Progenitor cell of endocrine pancreas (in vitro differentiated cells): ENCODE measurements around the gene CTSD. TPM values are rescaled to one million over a fixed set of nuclear protein-coding genes. Genes with fewer than 3 reads are reported as not detected.

ENCODE experiments used
- DNase-seq: peaks from one replicate; pipeline ENCODE4 v3.0.0; 2021; ENCODE audit warnings: low spot score; ENCODE audit not compliant: unreplicated experiment
- H3K27ac Mint-ChIP-seq: 2 replicates; pipeline ENCODE4 v1.8.0; 2021; ENCODE audit warnings: mild to moderate bottlenecking, moderate library complexity, mixed read lengths
- H3K27me3 Mint-ChIP-seq: 2 replicates; pipeline ENCODE4 v1.8.0; 2021; ENCODE audit warnings: mixed read lengths
- H3K36me3 Mint-ChIP-seq: 2 replicates; pipeline ENCODE4 v1.8.0; 2022; ENCODE audit warnings: mixed read lengths; ENCODE audit not compliant: insufficient read depth
- H3K4me1 Mint-ChIP-seq: 2 replicates; pipeline ENCODE4 v1.8.0; 2021; ENCODE audit warnings: low read depth, mixed read lengths
- H3K4me3 Mint-ChIP-seq: 2 replicates; pipeline ENCODE4 v1.8.0; 2021; ENCODE audit warnings: low read depth, mild to moderate bottlenecking, moderate library complexity, mixed read lengths
- H3K9me3 Mint-ChIP-seq: 2 replicates; pipeline ENCODE4 v1.8.0; 2021; ENCODE audit warnings: low read depth, mixed read lengths
- total RNA-seq: library from RNA; stranded (reverse); gene quantifications from 2 replicates; pipeline ENCODE4 v1.2.1, GENCODE V29; 2021
- TF ChIP-seq, protein P1 (sequence below): fragments of 200-600 bp; sonication (generic); IDR thresholded peaks from one replicate; pipeline ENCODE4 v1.5.0; 2021; ENCODE audit warnings: antibody characterized with exemption, mild to moderate bottlenecking; ENCODE audit not compliant: unreplicated experiment

Gene CTSD
- total RNA-seq, 1 donor from 2014 or later = 158 TPM

DNA sequence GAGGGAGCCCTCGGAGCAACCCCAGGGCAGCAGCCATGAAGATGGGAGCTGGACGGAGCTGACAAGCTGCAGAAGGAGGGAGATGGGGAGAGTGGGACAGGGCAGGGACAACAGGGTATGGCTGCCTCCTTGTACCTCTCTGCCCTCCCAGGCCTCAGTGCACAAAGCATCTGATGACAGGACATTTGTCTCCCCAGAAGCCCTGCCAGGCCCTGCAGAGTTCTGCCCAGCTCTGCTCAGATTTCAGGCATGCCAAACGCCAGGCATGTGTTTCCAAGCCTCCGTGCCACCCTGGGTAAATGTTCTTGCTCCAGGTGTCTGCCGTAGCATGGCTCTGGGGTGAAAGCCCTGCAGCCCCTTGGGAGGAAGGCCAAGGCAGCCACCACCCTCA, 12.2 kb downstream of the CTSD start:
- Mint-ChIP-seq H3K27me3 (peaks cover 25% of the 10 kb centered on the region), H3K9me3 (no peaks in the 10 kb centered on the region), H3K36me3 (no peaks in the 10 kb centered on the region), H3K27ac (no peak overlapping the region), H3K4me1 (peaks cover 9% of the 10 kb centered on the region), H3K4me3 (no peak overlapping the region)
- DNase-seq = no peak
- TF ChIP-seq, protein P1, sequence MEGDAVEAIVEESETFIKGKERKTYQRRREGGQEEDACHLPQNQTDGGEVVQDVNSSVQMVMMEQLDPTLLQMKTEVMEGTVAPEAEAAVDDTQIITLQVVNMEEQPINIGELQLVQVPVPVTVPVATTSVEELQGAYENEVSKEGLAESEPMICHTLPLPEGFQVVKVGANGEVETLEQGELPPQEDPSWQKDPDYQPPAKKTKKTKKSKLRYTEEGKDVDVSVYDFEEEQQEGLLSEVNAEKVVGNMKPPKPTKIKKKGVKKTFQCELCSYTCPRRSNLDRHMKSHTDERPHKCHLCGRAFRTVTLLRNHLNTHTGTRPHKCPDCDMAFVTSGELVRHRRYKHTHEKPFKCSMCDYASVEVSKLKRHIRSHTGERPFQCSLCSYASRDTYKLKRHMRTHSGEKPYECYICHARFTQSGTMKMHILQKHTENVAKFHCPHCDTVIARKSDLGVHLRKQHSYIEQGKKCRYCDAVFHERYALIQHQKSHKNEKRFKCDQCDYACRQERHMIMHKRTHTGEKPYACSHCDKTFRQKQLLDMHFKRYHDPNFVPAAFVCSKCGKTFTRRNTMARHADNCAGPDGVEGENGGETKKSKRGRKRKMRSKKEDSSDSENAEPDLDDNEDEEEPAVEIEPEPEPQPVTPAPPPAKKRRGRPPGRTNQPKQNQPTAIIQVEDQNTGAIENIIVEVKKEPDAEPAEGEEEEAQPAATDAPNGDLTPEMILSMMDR = no peak

DNA sequence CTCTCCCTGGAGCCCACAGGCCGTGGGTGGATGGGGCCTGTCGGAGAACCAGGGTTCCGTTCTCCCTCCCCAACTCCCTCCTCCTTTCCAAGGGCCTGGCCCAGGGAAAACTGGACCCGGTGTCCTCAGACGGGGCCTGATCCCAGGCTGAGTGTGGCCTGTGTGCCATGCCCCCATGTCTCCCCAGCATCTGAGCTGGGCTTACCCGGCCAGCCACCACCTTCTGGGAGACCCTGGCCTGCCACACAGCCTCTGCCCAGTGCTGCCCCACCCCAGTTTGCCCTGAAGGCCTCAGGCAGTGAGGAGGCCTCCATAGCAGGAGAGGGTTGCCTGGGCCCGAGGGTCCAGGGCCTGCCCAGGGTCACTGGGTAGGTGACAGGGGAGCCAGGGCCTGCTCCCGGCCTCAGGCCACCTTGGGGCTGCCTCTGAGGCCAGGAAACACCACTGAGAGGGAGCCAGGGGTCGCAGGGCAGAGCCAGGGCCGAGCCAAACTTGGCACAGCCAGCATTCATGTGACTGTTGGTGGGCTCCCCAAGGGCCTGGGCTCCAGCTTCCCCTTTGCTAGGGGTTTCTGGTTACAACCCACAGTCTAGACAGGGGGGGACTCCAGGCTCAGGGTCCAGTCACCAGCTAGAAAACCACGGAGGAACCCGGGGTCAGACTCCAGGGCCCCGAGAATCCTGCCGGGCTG, 12.7 kb downstream of the CTSD start:
- H3K4me3 Mint-ChIP-seq = no peak overlapping the region
- H3K27ac Mint-ChIP-seq = no peak overlapping the region
- TF ChIP-seq, protein P1 = no peak
- peaks cover 3% of the 10 kb centered on the region for H3K9me3 Mint-ChIP-seq
- peaks cover 29% of the 10 kb centered on the region for H3K27me3 Mint-ChIP-seq
- H3K36me3 Mint-ChIP-seq = no peaks in the 10 kb centered on the region
- DNase-seq = no peak
- H3K4me1 Mint-ChIP-seq = peaks cover 9% of the 10 kb centered on the region

DNA sequence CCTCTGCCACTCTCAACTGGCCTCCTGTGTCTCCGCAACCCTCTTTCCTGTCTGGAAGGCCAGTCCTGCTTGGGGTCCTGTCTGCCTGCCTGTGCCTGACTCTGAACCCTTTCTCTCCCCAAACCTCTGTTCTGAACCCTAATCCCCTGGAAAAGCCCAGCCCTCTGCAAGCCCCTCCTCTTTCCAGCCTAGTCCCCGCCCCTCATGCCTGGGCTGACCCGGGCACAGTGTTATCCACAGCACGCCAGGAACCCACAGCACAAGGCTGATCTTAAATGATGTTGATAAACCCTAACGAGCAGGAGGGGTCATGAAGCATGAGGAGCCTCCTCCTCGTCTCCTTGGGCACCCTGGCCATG, 13.3 kb downstream of the CTSD start, which contains the start of gene IFITM10:
TSS of gene IFITM10 (minus strand) at position 115 of the 359 bp plus-strand sequence. CDS start 153 bp downstream, outside the sequence.
- Mint-ChIP-seq H3K36me3 (no peaks in the 10 kb centered on the region), H3K9me3 (peaks cover 4% of the 10 kb centered on the region), H3K27me3 (peaks cover 33% of the 10 kb centered on the region), H3K4me1 (peaks cover 9% of the 10 kb centered on the region), H3K27ac (peak within 1 kb of the TSS; percentile 43), H3K4me3 (peak within 1 kb of the TSS; percentile 50)
- no peak for DNase-seq
- TF ChIP-seq, protein P1 = no peak

DNA sequence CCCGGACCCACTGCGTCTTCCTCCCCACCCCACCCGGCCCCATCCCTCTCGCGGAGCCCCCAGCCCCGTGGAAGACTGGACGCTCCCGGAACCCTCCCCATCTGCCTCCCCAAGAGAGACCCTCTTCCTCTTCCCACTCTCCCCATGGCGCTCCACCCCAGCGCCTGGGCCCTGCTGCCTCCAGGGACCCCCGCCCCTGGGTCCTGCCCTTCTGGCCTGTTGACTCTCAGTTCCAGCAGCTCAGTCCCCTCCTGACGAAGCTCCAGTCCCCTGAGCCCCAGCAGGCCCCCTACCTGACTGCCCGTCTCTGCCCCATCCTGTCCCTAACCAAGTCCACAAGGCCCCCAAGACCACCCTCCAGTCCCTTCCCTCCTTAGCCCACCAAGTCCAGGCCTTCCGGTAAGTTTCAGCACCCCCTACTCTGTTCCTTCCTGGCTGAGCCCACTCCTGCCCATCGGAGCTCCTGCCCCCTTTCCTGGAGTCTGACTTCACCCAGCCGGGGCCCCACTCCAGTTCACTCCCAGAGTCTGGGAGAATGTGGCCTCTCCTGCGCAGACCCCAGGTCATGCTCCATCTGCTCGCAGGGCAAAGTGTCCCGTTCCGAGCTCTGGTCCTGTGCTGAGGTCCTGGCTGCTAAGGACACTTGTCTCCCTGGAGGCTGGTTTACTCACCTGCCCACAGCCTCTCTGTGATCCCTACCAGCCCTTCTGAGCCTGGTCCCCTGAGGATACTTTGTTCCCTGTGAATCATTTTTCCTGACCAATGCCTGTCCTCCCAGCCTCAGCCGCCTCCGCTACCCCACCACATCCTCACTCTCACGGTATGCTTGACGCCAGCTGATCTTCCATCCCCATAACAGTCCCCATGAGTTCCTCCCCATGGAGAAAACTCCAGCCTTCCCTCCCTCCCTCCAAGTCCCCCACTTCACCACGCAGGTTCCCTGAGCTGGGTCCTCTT, 14.1 kb downstream of the CTSD start:
- Mint-ChIP-seq H3K27me3 (peaks cover 35% of the 10 kb centered on the region), H3K36me3 (no peaks in the 10 kb centered on the region), H3K4me3 (peak overlapping the region; percentile 50), H3K9me3 (peaks cover 4% of the 10 kb centered on the region), H3K27ac (peak overlapping the region; percentile 43), H3K4me1 (peaks cover 9% of the 10 kb centered on the region)
- DNase-seq = no peak
- TF ChIP-seq, protein P1 = no peak

DNA sequence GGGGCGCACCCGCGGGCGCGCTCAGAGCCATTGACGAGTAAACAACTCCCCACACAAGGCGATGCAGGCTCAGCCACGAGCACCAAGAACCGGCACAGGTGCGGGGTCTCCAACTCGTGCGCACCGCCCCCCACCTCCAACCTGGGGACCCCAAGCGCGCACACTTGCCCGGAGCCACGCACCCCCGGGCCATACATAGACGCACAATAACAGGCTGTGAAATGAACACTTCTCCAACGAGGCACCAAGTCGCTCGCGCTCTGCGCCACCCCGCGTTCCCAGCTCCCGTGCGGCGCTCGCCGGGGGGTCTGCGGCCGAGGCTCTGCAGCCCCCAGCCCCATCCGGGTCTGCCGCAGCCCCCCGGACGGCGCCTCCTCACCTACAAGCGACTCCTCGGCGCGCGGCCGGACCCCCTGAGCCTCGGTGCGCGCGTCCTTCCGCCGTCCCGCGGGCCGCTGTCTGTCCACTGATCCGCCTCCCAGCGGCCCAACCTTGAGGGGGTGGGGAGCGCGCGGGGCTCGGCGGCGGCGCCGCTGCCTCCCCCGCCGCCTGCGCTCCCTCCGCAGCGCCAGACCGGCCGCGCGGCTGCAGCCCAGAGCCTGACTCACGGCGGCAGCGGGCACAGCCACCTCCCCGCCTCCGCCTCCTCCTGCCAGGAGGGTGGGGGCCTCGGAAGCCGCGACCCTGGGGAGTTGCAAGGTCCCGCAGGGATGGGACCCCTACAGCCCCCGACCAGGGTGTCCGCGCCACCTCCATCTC, 14.9 kb downstream of the CTSD start:
- H3K4me3 Mint-ChIP-seq = peak overlapping the region; percentile 62
- H3K27ac Mint-ChIP-seq = no peak overlapping the region
- peaks cover 4% of the 10 kb centered on the region for H3K9me3 Mint-ChIP-seq
- peaks cover 35% of the 10 kb centered on the region for H3K27me3 Mint-ChIP-seq
- H3K4me1 Mint-ChIP-seq = peaks cover 9% of the 10 kb centered on the region
- DNase-seq = no peak
- TF ChIP-seq, protein P1 = no peak
- H3K36me3 Mint-ChIP-seq = no peaks in the 10 kb centered on the region
